IMR-90 (cell line): ENCODE measurements around the gene SPCS3. TPM values are rescaled to one million over a fixed set of nuclear protein-coding genes. Genes with fewer than 3 reads are reported as not detected.

Experiments
- ATAC-seq: fragments of 200-7000 bp; cut with Tn5 transposase; 2 replicates; pipeline ENCODE4 v1.9.1; 2020; ENCODE audit warnings: low read depth, mild to moderate bottlenecking, moderate library complexity
- BruUV-seq: library from RNA; stranded (reverse); fragments of 400-500 nt; replicated peaks from 2 replicates; lab custom pipeline; 2021; lab: Mats Ljungman, UMichigan
- CTCF ChIA-PET: fragments of 300-600 bp; formaldehyde crosslinking; extraction: SDS; loops from one replicate; lab custom pipeline; 2021; ENCODE audit warnings: antibody characterized with exemption; lab: Yijun Ruan, JAX
- POLR2A ChIA-PET: fragments of 300-600 bp; sonication (Branson Sonifier 250); formaldehyde crosslinking; loops from one replicate; lab custom pipeline; 2022; ENCODE audit warnings: antibody characterized with exemption; ENCODE audit not compliant: unreplicated experiment; lab: Charles Lee
- DNase-seq: peaks from one replicate; pipeline ENCODE4 v3.0.0; 2013
- H2AFZ ChIP-seq: replicated peaks from 2 replicates; pipeline ENCODE3; 2013; ENCODE audit warnings: low read length, mild to moderate bottlenecking; ENCODE audit not compliant: poor library complexity
- H2AK5ac ChIP-seq: 2 replicates; pipeline ENCODE4 v1.6.1; 2013; ENCODE audit warnings: low read depth, low read length, inconsistent platforms
- H2AK9ac ChIP-seq: replicated peaks from 2 replicates; pipeline ENCODE3; 2013; ENCODE audit warnings: mild to moderate bottlenecking, low read depth, low read length, moderate library complexity; ENCODE audit not compliant: poor library complexity
- H2BK120ac ChIP-seq: 2 replicates; pipeline ENCODE4 v1.6.1; 2013; ENCODE audit warnings: low read depth, low read length, inconsistent platforms
- H2BK15ac ChIP-seq: 3 replicates; pipeline ENCODE4 v1.6.1; 2013; ENCODE audit warnings: low read depth, low read length, inconsistent platforms
- H2BK20ac ChIP-seq: 2 replicates; pipeline ENCODE4 v1.6.1; 2013; ENCODE audit warnings: low read depth, mild to moderate bottlenecking, inconsistent platforms, low read length, moderate library complexity
- H2BK5ac ChIP-seq: 2 replicates; pipeline ENCODE4 v1.6.1; 2013; ENCODE audit warnings: mild to moderate bottlenecking, low read depth, low read length, inconsistent platforms; ENCODE audit not compliant: poor library complexity, severe bottlenecking
- H3K14ac ChIP-seq: replicated peaks from 2 replicates; pipeline ENCODE4 v1.6.1; 2013; ENCODE audit warnings: low read depth, low read length, inconsistent platforms
- H3K18ac ChIP-seq: 2 replicates; pipeline ENCODE4 v1.6.1; 2013; ENCODE audit warnings: low read depth, low read length, control low read depth
- H3K23ac ChIP-seq: 2 replicates; pipeline ENCODE4 v1.6.1; 2013; ENCODE audit warnings: low read depth, low read length, inconsistent platforms
- H3K27ac ChIP-seq: 2 replicates; pipeline ENCODE4 v1.5.1; 2013; ENCODE audit warnings: mild to moderate bottlenecking, control low read depth, low read length; ENCODE audit not compliant: insufficient read depth
- H3K27me3 ChIP-seq: 2 replicates; pipeline ENCODE4 v1.6.1; 2013; ENCODE audit warnings: low read length; ENCODE audit not compliant: control insufficient read depth, insufficient read depth
- H3K36me3 ChIP-seq: 2 replicates; pipeline ENCODE4 v1.6.1; 2013; ENCODE audit warnings: low read length, mixed read lengths; ENCODE audit not compliant: control insufficient read depth, insufficient read depth
- H3K4ac ChIP-seq: 2 replicates; pipeline ENCODE4 v1.6.1; 2013; ENCODE audit warnings: low read depth, low read length, inconsistent platforms
- H3K4me1 ChIP-seq: 2 replicates; pipeline ENCODE4 v1.6.1; 2013; ENCODE audit warnings: low read length, mixed read lengths; ENCODE audit not compliant: control insufficient read depth, insufficient read depth
- H3K4me2 ChIP-seq: 2 replicates; pipeline ENCODE4 v1.6.1; 2013; ENCODE audit warnings: low read depth, mild to moderate bottlenecking, control low read depth, low read length, moderate library complexity
- H3K4me3 ChIP-seq: 2 replicates; pipeline ENCODE4 v1.5.1; 2013; ENCODE audit warnings: low read depth, mild to moderate bottlenecking, control low read depth, low read length, moderate library complexity; ENCODE audit not compliant: insufficient read depth
- H3K56ac ChIP-seq: 2 replicates; pipeline ENCODE4 v1.6.1; 2013; ENCODE audit warnings: low read length, inconsistent platforms; ENCODE audit not compliant: insufficient read depth; ENCODE audit errors: extremely low read depth
- H3K79me1 ChIP-seq, 2 experiments: 2 replicates each; pipeline ENCODE4 v1.6.1; 2013; ENCODE audit warnings: low read length in 2 of 2, inconsistent platforms in 1 of 2, low read depth in 1 of 2
- H3K9ac ChIP-seq: 2 replicates; pipeline ENCODE4 v1.6.1; 2013; ENCODE audit warnings: low read depth, low read length, control low read depth
- H3K9me1 ChIP-seq: 2 replicates; pipeline ENCODE4 v1.6.1; 2013; ENCODE audit warnings: low read length, inconsistent platforms; ENCODE audit not compliant: insufficient read depth
- H3K9me3 ChIP-seq: 2 replicates; pipeline ENCODE4 v1.6.1; 2013; ENCODE audit warnings: low read length; ENCODE audit not compliant: control insufficient read depth, insufficient read depth
- H4K20me1 ChIP-seq: 2 replicates; pipeline ENCODE4 v1.6.1; 2013; ENCODE audit warnings: low read length, inconsistent platforms; ENCODE audit not compliant: insufficient read depth
- H4K5ac ChIP-seq: 2 replicates; pipeline ENCODE4 v1.6.1; 2013; ENCODE audit warnings: mild to moderate bottlenecking, low read depth, low read length, control low read depth
- H4K8ac ChIP-seq, 2 experiments: 2 replicates each; pipeline ENCODE4 v1.6.1; 2013; ENCODE audit warnings: low read depth in 2 of 2, low read length in 2 of 2, control low read depth in 1 of 2, inconsistent platforms in 1 of 2
- H4K91ac ChIP-seq: 2 replicates; pipeline ENCODE4 v1.6.1; 2013; ENCODE audit warnings: low read depth, low read length, inconsistent platforms; ENCODE audit not compliant: insufficient read depth
- BHLHE40 ChIP-seq: fragments of 150-350 bp; IDR thresholded peaks from 2 replicates; pipeline ENCODE4 v1.6.1; 2016; ENCODE audit warnings: mild to moderate bottlenecking, low read depth, low read length
- CEBPB ChIP-seq: IDR thresholded peaks from 2 replicates; pipeline ENCODE4 v1.6.1; 2012; ENCODE audit warnings: low read depth, low read length, improper control_type of control experiment
- CHD1 ChIP-seq: IDR thresholded peaks from 2 replicates; pipeline ENCODE4 v1.6.1; 2012; ENCODE audit warnings: low read depth, low read length, improper control_type of control experiment
- FOS ChIP-seq: fragments of 150-350 bp; IDR thresholded peaks from 2 replicates; pipeline ENCODE4 v1.6.1; 2016; ENCODE audit warnings: low read depth, low read length
- MXI1 ChIP-seq: IDR thresholded peaks from 2 replicates; pipeline ENCODE4 v1.6.1; 2012; ENCODE audit warnings: low read depth, mild to moderate bottlenecking, low read length, moderate library complexity, borderline replicate concordance
- NFE2L2 ChIP-seq: fragments of 150-350 bp; IDR thresholded peaks from 2 replicates; pipeline ENCODE4 v1.6.1; 2016; ENCODE audit warnings: low read depth, mild to moderate bottlenecking, low read length
- RFX5 ChIP-seq: IDR thresholded peaks from 2 replicates; pipeline ENCODE4 v1.8.0; 2012; ENCODE audit warnings: low read depth, mild to moderate bottlenecking, low read length, moderate library complexity
- WGBS, 2 experiments: methylation state at CpG; one replicate each; pipeline versions ENCODE4 v1.1.5 to v1.1.7; 2013; ENCODE audit warnings: missing lambda C conversion rate in 2 of 2; ENCODE audit not compliant: insufficient read length in 1 of 2; ENCODE audit errors: extremely low coverage in 2 of 2; 5-methylcytosine and 5-hydroxymethylcytosine counted together
- dilution Hi-C: fragments of 300-500 bp; cut with HindIII; formaldehyde crosslinking; loops from one replicate; pipeline ENCODE4 v1.14.3; 2018; ENCODE audit warnings: low sequenced_read_pairs; ENCODE audit not compliant: unreplicated experiment
- in situ Hi-C: fragments of 300-500 bp; cut with MboI; formaldehyde crosslinking; loops from 3 replicates; pipeline ENCODE4 v1.14.3; 2019; ENCODE audit warnings: low sequenced_read_pairs, inconsistent platforms, mixed read lengths
- intact Hi-C: fragments of 100-400 bp; cut with micrococcal nuclease; formaldehyde crosslinking; loops from 2 replicates; pipeline ENCODE4 v1.10.0; 2022
- polyA plus RNA-seq, 3 experiments: library from polyadenylated mRNA; depleted of rRNA; stranded (reverse); fragments of >200 nt; gene quantifications; 2 replicates each; pipeline ENCODE4 v1.2.3, GENCODE V29; 2012; ENCODE audit warnings: low replicate concordance in 1 of 3
- total RNA-seq: library from RNA; depleted of rRNA; stranded (reverse); fragments of >200 nt; gene quantifications from 2 replicates; pipeline ENCODE4 v1.2.3, GENCODE V29; 2012

Gene SPCS3
- total and polyA plus RNA-seq, 2 of the 4 experiments (the other 2 are of a cell fraction) = 41.6 to 77.4 TPM

- dilution Hi-C loops = no loop called here
- intact Hi-C loops = no loop called here
- CTCF ChIA-PET = interaction anchor here (1.7 kb wide), 1 partner anchor 17 kb away, joined by 5 read pairs; no protein-coding TSS in a partner anchor
- Histone ChIP-seq H3K4me1 (peaks cover 8% of the 10 kb centered on the region), H3K56ac (no peak overlapping the region), H3K4ac (no peak overlapping the region), H4K91ac (no peak overlapping the region), H3K9me3 (peaks cover 2% of the 10 kb centered on the region; the same call in 1 of the 2 replicates), H4K8ac (no peak overlapping the region), H2AFZ (no peak overlapping the region), H3K9ac (no peak overlapping the region), H2BK20ac (no peak overlapping the region), H2AK5ac (no peak overlapping the region), H3K4me3 (no peak overlapping the region), H3K18ac (no peak overlapping the region), H3K9me1 (no peaks in the 10 kb centered on the region; the same call in 1 of the 2 replicates), H3K36me3 (no peaks in the 10 kb centered on the region), H2BK120ac (no peak overlapping the region), H2BK15ac (no peak overlapping the region), H3K79me1 (no peaks in the 10 kb centered on the region), H2AK9ac (no peak overlapping the region), H3K27me3 (no peaks in the 10 kb centered on the region), H3K27ac (no peak overlapping the region), H2BK5ac (no peak overlapping the region), H3K4me2 (no peak overlapping the region), H4K20me1 (no peaks in the 10 kb centered on the region), H4K5ac (no peak overlapping the region), H3K23ac (no peak overlapping the region), H3K14ac (no peak overlapping the region)
- no peak for ATAC-seq
- WGBS, 2 experiments = no CpG with 5 or more reads among the region's 3 CpGs
- in situ Hi-C loops = loop anchor here (25.0 kb wide), 2 partner anchors 1179 to 1604 kb away; no protein-coding TSS in a partner anchor
- DNase-seq = no peak
- TF ChIP-seq BHLHE40 (no peak), CEBPB (peak; percentile 74), MXI1 (no peak), RFX5 (no peak), NFE2L2 (no peak), FOS (no peak), CHD1 (no peak)
- BruUV-seq = no TSS peak
- POLR2A ChIA-PET = no interaction called here
These were observed 38.3 kb downstream of the SPCS3 start for GRCh38 chr4:176358083-176358469.
